HG02885 (cell line): ENCODE measurements around the gene FES.
"Not testable (repeated sequence)": the region's sequence is repeated elsewhere in the genome, so short reads cannot be mapped to it uniquely, and the experiment has no call there.

Experiments used
- ATAC-seq: cut with Tn5 transposase; IDR thresholded peaks from one replicate; pipeline ENCODE4 v1.9.1; 2021; ENCODE audit warnings: mild to moderate bottlenecking; ENCODE audit not compliant: unreplicated experiment, poor library complexity

FES gene

GRCh38 chr15:90883976-90884718 is at the start of gene FES:
FES (plus strand) TSS chr15:90884504; CDS start chr15:90885046, 542 bp downstream.
- peak; percentile 31 for ATAC-seq

DNA sequence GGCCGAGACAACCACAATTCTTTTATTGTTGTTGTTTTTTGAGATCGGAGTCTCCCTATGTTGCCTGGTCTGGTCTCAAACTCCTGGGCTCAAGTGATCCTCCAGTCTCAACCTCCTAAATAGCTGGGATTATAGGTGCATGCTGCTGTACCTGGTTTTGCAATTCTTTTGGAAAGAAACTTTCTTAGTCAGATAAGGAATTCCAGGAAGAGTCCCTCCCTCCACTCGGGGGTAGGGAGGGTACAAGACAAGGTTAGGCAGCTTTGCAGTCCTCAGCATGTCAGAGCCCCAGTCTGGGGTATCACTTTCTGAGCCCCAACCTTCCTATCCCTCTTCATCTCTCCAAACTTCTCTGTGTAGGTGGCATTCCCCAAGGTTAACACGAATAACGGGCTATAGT is 49.7 kb upstream of the FES start:
- ATAC-seq: no peak

GRCh38 chr15:90836296-90836871 is 47.9 kb upstream of the FES start:
- ATAC-seq: no peak

DNA sequence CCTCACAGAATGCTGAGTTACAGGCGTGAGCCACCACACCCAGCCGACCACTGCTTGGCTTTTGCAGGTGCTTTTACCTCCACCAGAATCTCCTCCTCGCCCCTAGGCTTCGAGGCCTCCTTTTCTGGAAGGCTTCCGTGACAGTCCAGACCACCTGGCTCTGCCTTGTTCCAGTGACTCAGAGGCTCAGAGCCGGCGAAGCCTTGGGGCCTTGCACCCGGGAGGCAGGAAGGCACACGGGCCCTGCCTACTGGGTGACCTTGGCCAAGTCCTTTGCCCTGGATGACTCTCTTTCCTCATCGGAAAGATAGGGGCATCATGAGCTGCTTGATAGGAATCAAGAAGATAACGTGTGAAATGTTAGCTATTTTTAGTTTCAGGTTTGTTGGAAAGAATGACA is 47.2 kb upstream of the FES start:
- no peak for ATAC-seq

GRCh38 chr15:90838139-90838538 is 46.2 kb upstream of the FES start:
- no peak for ATAC-seq

DNA sequence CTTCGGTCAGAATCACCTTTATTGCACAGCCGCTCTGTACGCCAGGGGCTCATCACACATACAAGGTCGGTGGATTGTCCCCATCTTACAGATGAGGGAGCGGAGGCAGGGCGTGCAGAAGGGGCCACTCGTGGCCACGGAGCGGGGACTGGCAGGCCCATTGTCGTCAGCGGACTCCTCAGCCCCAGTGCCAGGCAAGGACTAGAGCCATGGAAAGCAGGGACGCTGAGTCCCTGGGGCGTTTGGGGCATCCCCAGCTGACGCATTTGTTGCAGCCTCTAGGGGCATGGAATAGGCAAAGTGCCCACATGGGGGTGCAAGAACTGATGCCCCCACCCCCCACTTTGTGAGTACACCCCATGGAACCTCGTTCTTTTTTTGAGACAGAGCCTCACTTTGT is 45.8 kb upstream of the FES start:
- ATAC-seq: no peak

- ATAC-seq: peak; percentile 82
These were observed 44.9 kb upstream of the FES start for GRCh38 chr15:90839187-90840071.

GRCh38 chr15:90840157-90840855 is 44.0 kb upstream of the FES start:
- ATAC-seq: no peak

GRCh38 chr15:90840954-90841353 is 43.4 kb upstream of the FES start:
- ATAC-seq: no peak

GRCh38 chr15:90844696-90845095 is 39.6 kb upstream of the FES start:
- ATAC-seq: no peak

DNA sequence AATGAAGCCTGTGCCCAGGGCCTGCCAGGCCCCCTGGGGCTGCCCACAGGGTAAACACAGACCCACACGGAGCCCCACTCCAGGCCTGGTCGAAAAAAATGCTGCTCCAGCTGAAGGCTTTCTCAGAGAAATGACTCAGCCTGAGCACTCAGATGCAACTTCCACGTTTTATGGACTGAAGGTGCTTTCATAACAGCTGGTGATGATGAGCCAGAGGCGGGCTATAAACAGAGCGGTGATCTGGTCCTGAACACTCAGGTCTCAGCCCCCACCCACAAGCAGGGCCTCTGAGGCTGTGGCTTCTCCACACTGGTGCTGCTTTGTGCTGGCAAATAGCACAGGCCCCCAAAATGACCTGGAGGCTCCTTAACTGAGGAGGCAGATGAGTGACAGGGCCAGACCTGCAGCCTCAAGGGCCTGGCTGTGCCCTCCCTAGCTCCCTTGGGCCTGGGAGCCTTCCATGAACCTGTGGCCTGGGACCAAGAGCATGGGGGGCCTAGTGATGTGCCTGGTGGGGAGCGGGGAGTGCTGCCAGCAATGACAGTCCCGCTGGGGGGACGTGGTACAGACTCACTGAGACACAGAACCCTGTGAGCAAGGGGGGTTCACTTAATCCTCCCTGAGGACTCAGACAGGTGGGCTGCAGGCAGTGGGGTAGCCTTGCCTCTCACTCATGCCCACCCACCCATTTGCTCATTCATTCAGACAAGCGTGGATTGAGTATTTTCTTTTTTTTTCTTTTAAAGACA is 38.9 kb upstream of the FES start:
- ATAC-seq: peak; percentile 68

GRCh38 chr15:90849424-90849823 is 34.9 kb upstream of the FES start:
- ATAC-seq: not testable (repeated sequence)

GRCh38 chr15:90851114-90851513 is 33.2 kb upstream of the FES start:
- no peak for ATAC-seq

GRCh38 chr15:90851940-90852339 is 32.4 kb upstream of the FES start:
- ATAC-seq: no peak

DNA sequence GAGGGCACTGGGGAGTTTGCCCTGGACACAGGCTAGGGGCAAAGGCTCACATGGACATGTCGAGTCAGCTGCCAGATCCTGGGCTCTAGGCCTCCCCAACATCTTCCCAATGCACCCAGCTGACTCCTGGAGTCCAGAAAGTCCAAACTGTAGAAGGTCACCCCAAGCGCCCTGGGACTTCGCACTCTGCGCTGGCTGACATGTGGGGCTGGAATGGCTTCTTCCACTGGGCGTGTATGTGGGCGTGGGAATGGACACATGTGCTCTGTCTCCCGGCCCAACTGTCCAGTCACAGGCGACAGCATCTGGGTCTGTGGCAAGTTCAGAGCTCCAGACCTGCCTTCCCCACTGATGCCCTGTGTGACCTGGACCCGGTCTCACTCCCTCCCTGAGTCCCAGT is 29.2 kb upstream of the FES start:
- ATAC-seq: no peak

- ATAC-seq: no peak
These were observed 27.0 kb upstream of the FES start for GRCh38 chr15:90857337-90857736.

DNA sequence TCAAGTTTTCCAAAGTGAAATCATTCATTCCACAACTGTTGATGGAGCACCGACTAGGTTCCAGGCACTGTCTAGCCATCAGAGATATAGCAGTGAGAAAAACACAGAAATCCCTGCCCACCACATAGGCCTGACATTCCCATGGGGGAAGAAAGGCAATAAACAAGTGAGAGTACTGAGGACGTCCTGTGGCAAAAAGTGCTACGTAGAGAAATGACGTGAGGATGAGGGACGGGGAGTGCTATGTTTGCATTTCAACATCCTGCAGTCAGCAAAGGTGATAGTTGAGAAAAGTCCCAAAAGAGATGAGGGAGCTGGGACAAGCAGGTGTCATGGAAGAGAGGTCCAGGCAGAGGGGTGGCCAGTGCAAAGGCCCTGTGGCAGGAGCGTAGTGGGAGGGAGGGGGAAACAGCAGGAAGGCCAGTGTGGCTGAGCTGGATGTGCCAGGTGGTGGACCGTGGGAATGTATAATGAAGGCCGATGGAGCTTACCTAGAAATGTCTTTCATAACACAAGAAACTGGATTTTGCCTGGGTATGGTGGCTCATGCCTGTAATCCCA is 26.3 kb upstream of the FES start:
- no peak for ATAC-seq

DNA sequence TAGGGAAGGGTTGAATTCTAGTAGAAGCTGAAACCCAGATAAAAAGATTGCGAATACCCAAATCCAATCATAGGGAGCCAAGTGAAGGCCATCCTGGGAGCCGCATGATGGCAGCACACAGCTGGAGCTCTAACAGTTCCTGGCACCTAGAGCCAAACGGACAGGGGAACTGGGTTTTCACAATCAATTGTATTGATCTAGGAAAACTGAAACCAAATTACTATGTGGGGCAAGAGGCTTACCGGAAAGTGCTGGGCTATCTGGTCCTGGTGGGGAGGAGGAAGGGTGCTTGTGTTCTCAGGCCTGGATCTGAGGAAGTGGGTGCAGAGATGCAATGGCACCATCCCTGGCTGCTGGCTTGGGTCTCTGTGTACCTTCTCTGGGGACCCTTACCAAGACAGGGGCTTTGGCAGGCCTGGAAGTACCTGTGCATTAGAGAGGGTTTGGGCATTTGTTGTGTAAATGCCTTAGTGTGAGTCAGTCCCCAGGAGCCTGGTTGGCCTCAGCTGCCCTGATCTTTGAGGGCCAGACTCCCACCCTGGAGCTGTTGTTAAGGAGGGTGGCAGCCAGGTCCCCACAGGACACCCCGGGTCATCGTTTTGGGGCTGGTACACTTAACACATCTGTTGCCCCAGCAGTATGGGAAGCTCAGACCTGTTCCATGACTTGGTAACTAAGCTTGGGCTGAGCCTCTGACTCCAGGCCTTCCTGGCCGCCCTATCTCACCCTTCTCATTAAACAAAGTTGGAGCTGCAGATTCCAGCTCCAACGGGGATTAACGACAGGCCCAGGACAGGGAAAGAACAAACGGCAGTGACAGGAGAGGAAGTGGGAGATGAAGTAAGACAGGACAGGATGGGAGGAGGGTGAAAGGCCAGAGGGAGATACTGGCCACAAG is 24.8 kb upstream of the FES start:
- ATAC-seq: no peak

GRCh38 chr15:90860450-90860849 is 23.9 kb upstream of the FES start:
- no peak for ATAC-seq
